Panc1 (cell line): ENCODE data around the gene ARMC2.
A peak's percentile ranks its signal among the peaks of the same experiment; 100 is the strongest.

ENCODE experiments used
- TF ChIP-seq, protein P1 (sequence below), 2 experiments: IDR thresholded peaks; 2 replicates each; pipeline ENCODE4 v1.6.1; 2011 to 2012; ENCODE audit warnings: low read depth in 2 of 2, control low read depth in 1 of 2, low read length in 1 of 2, mild to moderate bottlenecking in 1 of 2, moderate library complexity in 1 of 2; ENCODE audit not compliant: insufficient read depth in 1 of 2
- TF ChIP-seq, protein P2 (sequence below): fragments of 450-650 bp; IDR thresholded peaks from 2 replicates; pipeline ENCODE4 v1.5.1; 2017; ENCODE audit warnings: mild to moderate bottlenecking

DNA sequence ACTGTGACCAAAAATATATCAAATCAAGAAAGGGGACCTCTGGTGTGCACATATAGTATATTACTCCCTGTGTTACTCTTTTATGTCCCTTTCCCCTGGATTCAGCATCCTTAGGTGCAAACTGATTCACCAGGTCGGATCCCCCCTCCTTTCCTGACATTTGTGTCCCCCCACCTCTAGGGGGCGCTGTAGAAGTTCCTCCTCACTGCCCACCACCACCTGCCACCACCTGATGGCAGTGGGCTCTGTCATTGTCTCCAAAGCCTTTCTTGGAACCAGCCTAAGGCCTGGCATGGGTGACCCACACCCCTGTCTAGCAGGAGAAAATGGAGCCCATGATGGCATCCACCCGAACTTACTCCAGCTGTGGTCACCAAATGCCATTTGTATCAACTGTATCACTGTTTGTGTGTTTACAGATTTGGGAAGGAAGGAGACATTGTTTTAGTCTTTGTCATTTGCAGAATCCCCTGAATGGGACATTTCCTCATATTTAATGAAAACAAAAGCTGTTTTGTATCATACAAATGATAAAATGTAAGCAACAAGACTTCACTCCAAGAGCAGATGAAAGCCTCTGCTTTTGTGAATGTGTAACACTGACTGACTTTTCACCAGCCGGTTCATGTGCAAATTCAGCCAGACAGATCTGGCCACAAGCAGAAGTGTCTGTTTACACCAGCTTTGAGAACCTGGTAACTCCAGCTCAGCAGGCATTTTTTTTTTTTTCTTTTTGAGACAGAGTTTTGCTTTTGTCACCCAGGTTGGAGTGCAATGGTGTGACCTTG lies 66.2 kb downstream of the ARMC2 start:
- TF ChIP-seq, protein P1, sequence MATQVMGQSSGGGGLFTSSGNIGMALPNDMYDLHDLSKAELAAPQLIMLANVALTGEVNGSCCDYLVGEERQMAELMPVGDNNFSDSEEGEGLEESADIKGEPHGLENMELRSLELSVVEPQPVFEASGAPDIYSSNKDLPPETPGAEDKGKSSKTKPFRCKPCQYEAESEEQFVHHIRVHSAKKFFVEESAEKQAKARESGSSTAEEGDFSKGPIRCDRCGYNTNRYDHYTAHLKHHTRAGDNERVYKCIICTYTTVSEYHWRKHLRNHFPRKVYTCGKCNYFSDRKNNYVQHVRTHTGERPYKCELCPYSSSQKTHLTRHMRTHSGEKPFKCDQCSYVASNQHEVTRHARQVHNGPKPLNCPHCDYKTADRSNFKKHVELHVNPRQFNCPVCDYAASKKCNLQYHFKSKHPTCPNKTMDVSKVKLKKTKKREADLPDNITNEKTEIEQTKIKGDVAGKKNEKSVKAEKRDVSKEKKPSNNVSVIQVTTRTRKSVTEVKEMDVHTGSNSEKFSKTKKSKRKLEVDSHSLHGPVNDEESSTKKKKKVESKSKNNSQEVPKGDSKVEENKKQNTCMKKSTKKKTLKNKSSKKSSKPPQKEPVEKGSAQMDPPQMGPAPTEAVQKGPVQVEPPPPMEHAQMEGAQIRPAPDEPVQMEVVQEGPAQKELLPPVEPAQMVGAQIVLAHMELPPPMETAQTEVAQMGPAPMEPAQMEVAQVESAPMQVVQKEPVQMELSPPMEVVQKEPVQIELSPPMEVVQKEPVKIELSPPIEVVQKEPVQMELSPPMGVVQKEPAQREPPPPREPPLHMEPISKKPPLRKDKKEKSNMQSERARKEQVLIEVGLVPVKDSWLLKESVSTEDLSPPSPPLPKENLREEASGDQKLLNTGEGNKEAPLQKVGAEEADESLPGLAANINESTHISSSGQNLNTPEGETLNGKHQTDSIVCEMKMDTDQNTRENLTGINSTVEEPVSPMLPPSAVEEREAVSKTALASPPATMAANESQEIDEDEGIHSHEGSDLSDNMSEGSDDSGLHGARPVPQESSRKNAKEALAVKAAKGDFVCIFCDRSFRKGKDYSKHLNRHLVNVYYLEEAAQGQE (IDR thresholded peaks at IDR 0.05; ENCODE audit: insufficient read depth in 1 of 2, low read depth in 2 of 2, low read length in 1 of 2), result no peak
- TF ChIP-seq, protein P2, sequence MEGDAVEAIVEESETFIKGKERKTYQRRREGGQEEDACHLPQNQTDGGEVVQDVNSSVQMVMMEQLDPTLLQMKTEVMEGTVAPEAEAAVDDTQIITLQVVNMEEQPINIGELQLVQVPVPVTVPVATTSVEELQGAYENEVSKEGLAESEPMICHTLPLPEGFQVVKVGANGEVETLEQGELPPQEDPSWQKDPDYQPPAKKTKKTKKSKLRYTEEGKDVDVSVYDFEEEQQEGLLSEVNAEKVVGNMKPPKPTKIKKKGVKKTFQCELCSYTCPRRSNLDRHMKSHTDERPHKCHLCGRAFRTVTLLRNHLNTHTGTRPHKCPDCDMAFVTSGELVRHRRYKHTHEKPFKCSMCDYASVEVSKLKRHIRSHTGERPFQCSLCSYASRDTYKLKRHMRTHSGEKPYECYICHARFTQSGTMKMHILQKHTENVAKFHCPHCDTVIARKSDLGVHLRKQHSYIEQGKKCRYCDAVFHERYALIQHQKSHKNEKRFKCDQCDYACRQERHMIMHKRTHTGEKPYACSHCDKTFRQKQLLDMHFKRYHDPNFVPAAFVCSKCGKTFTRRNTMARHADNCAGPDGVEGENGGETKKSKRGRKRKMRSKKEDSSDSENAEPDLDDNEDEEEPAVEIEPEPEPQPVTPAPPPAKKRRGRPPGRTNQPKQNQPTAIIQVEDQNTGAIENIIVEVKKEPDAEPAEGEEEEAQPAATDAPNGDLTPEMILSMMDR, result peak; percentile 91
